Measurements from ENCODE around the gene MRM2.

- no peak for TF ChIP-seq TAF1 (IDR thresholded peaks at IDR 0.05; ENCODE audit: borderline replicate concordance, insufficient read depth, low read length)
- TF ChIP-seq, protein P1, sequence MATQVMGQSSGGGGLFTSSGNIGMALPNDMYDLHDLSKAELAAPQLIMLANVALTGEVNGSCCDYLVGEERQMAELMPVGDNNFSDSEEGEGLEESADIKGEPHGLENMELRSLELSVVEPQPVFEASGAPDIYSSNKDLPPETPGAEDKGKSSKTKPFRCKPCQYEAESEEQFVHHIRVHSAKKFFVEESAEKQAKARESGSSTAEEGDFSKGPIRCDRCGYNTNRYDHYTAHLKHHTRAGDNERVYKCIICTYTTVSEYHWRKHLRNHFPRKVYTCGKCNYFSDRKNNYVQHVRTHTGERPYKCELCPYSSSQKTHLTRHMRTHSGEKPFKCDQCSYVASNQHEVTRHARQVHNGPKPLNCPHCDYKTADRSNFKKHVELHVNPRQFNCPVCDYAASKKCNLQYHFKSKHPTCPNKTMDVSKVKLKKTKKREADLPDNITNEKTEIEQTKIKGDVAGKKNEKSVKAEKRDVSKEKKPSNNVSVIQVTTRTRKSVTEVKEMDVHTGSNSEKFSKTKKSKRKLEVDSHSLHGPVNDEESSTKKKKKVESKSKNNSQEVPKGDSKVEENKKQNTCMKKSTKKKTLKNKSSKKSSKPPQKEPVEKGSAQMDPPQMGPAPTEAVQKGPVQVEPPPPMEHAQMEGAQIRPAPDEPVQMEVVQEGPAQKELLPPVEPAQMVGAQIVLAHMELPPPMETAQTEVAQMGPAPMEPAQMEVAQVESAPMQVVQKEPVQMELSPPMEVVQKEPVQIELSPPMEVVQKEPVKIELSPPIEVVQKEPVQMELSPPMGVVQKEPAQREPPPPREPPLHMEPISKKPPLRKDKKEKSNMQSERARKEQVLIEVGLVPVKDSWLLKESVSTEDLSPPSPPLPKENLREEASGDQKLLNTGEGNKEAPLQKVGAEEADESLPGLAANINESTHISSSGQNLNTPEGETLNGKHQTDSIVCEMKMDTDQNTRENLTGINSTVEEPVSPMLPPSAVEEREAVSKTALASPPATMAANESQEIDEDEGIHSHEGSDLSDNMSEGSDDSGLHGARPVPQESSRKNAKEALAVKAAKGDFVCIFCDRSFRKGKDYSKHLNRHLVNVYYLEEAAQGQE (IDR thresholded peaks at IDR 0.05; ENCODE audit: insufficient read depth in 1 of 2, low read depth in 2 of 2, low read length in 2 of 2) = no peak
- no peak for TF ChIP-seq POLR2AphosphoS5 (IDR thresholded peaks at IDR 0.05; ENCODE audit: low read depth, low read length)
- no peak for TF ChIP-seq SIN3A (IDR thresholded peaks at IDR 0.05; ENCODE audit: borderline replicate concordance, insufficient read depth, low read length)
- TF ChIP-seq FOXP2 (optimal IDR thresholded peaks at IDR 0.05; ENCODE audit: borderline replicate concordance, extremely low read depth, extremely low read length, insufficient read depth) = no peak
Observed at GRCh38 chr7:2211259-2211880, 30.6 kb downstream of the MRM2 start.

Measured in PFSK-1 (cell line).